Thyroid gland (tissue), 4 donors: ENCODE results near the gene DSC2.

ENCODE experiments used
- CTCF ChIP-seq, 6 experiments: fragments of 200-600 bp in 3 of 6; fragments of 450-650 bp in 3 of 6; sonication (generic) in 3 of 6; IDR thresholded peaks; one replicate each; pipeline ENCODE4 v1.5.1; 2016 to 2019; ENCODE audit warnings: antibody characterized with exemption in 6 of 6, mild to moderate bottlenecking in 2 of 6, inconsistent platforms in 1 of 6, moderate library complexity in 1 of 6
- POLR2A ChIP-seq, 2 donors: fragments of 450-650 bp; IDR thresholded peaks; one replicate each; pipeline ENCODE4 v1.6.1; 2017; ENCODE audit warnings: antibody characterized with exemption in 2 of 2, mild to moderate bottlenecking in 2 of 2, moderate library complexity in 1 of 2

- TF ChIP-seq CTCF (IDR thresholded peaks at IDR 0.05) (no peak), POLR2A (IDR thresholded peaks at IDR 0.05) (no peak)
These were observed 38.1 kb downstream of the DSC2 start for GRCh38 chr18:31064130-31064529.
